HEK293 (cell line): ENCODE measurements around the gene SHOC2.
A peak's percentile ranks its signal among the peaks of the same experiment; 100 is the strongest.

Source experiments
- GFI1B ChIP-seq: fragments of 450-650 bp; formaldehyde crosslinking; IDR thresholded peaks from 2 replicates; pipeline ENCODE4 v1.5.1; 2016; ENCODE audit warnings: missing biosample characterization, missing genetic modification characterization
- GLI2 ChIP-seq: fragments of 450-650 bp; formaldehyde crosslinking; IDR thresholded peaks from 2 replicates; pipeline ENCODE4; 2017; ENCODE audit warnings: missing biosample characterization, missing genetic modification characterization, low read depth, borderline replicate concordance
- GLIS2 ChIP-seq: fragments of 450-650 bp; formaldehyde crosslinking; IDR thresholded peaks from 2 replicates; pipeline ENCODE4 v1.5.1; 2016; ENCODE audit warnings: missing biosample characterization, missing genetic modification characterization
- SCRT1 ChIP-seq: fragments of 450-650 bp; formaldehyde crosslinking; IDR thresholded peaks from 2 replicates; pipeline ENCODE4 v1.5.1; 2016; ENCODE audit warnings: missing biosample characterization, missing genetic modification characterization, borderline replicate concordance
- SP7 ChIP-seq: fragments of 450-650 bp; formaldehyde crosslinking; IDR thresholded peaks from 2 replicates; pipeline ENCODE4 v1.5.1; 2016; ENCODE audit warnings: missing biosample characterization, missing genetic modification characterization
- YY2 ChIP-seq: fragments of 450-650 bp; formaldehyde crosslinking; IDR thresholded peaks from 2 replicates; pipeline ENCODE4 v1.5.1; 2016; ENCODE audit warnings: missing biosample characterization, missing genetic modification characterization
- ZBTB1 ChIP-seq: fragments of 450-650 bp; formaldehyde crosslinking; IDR thresholded peaks from 2 replicates; pipeline ENCODE4 v1.5.1; 2016; ENCODE audit warnings: missing biosample characterization, missing genetic modification characterization
- ZNF280D ChIP-seq: fragments of 450-650 bp; formaldehyde crosslinking; IDR thresholded peaks from 2 replicates; pipeline ENCODE4 v1.5.1; 2016; ENCODE audit warnings: missing biosample characterization, missing genetic modification characterization
- ZNF473 ChIP-seq: fragments of 450-650 bp; formaldehyde crosslinking; IDR thresholded peaks from 2 replicates; pipeline ENCODE4 v1.5.1; 2017; ENCODE audit warnings: missing biosample characterization, missing genetic modification characterization
- ZNF585B ChIP-seq: fragments of 450-650 bp; formaldehyde crosslinking; IDR thresholded peaks from 2 replicates; pipeline ENCODE4 v1.5.1; 2016; ENCODE audit warnings: missing biosample characterization, missing genetic modification characterization
- ZNF777 ChIP-seq: fragments of 450-650 bp; formaldehyde crosslinking; IDR thresholded peaks from 2 replicates; pipeline ENCODE4 v1.5.1; 2017; ENCODE audit warnings: missing biosample characterization, missing genetic modification characterization, borderline replicate concordance
- ZNF792 ChIP-seq: fragments of 450-650 bp; formaldehyde crosslinking; IDR thresholded peaks from 2 replicates; pipeline ENCODE4 v1.5.1; 2016; ENCODE audit warnings: missing biosample characterization, missing genetic modification characterization
- ZSCAN16 ChIP-seq: fragments of 450-650 bp; formaldehyde crosslinking; IDR thresholded peaks from 2 replicates; pipeline ENCODE4 v1.5.1; 2016; ENCODE audit warnings: missing biosample characterization, missing genetic modification characterization
- ZSCAN18 ChIP-seq: fragments of 450-650 bp; formaldehyde crosslinking; IDR thresholded peaks from 2 replicates; pipeline ENCODE4 v1.5.1; 2016; ENCODE audit warnings: missing biosample characterization, missing genetic modification characterization
- TF ChIP-seq, protein P1 (sequence below): fragments of 450-650 bp; formaldehyde crosslinking; IDR thresholded peaks from 2 replicates; pipeline ENCODE4 v1.5.1; 2016; ENCODE audit warnings: missing biosample characterization, missing genetic modification characterization
- TF ChIP-seq, protein P2 (sequence below): fragments of 450-650 bp; formaldehyde crosslinking; IDR thresholded peaks from 2 replicates; pipeline ENCODE4 v1.5.1; 2016; ENCODE audit warnings: missing biosample characterization, missing genetic modification characterization
- TF ChIP-seq, protein P3 (sequence below): fragments of 450-650 bp; formaldehyde crosslinking; IDR thresholded peaks from 2 replicates; pipeline ENCODE4 v1.5.1; 2016; ENCODE audit warnings: missing biosample characterization, missing genetic modification characterization
- TF ChIP-seq, protein P4 (sequence below): fragments of 450-650 bp; formaldehyde crosslinking; IDR thresholded peaks from 2 replicates; pipeline ENCODE4 v1.5.1; 2017; ENCODE audit warnings: missing biosample characterization, missing genetic modification characterization
- TF ChIP-seq, protein P5 (sequence below): fragments of 450-650 bp; formaldehyde crosslinking; IDR thresholded peaks from 2 replicates; pipeline ENCODE4 v1.5.1; 2016; ENCODE audit warnings: missing biosample characterization, missing genetic modification characterization

Gene SHOC2

DNA sequence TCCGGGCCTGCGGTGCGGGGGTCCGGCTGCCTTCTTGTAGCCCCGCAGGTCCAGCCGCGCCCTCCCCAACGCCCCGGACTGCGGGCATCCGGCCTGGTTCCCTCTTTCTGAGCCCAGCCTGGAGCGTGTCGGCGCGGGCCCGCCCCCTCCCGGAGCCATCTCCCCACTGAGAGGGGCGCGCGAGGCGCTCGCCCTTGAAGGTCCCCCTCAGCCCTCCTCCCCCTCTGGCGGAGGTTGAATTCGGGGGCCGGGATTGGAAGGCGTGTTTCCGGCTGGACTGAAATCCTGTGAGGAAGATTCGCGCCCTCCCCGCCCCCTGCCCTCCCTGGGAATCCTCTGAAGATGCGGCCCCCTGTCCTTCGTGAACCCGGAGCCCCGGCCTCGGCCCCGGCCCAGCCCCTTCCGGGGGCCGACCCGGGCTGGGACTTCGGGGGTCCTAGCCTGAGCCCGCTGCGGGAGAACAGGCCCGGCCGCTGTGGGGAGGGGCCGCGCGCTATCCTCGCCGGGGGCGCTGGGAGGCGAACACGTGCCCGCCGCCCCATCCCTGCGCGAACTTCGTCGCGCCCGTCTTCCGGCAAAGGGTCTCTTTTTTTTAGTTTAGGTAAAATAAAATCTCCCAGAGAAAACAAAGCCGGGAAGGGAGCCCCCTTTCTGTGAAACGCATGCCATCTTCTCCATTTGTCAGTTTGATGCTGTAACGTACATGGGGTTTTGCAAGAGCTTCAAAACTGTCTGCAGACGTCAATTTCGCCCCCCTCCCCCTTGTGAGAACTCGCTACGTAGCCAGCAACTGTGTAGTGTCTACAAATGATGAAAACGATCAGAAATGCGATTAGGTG, 47.0 kb upstream of the SHOC2 start (continued):
- TF ChIP-seq, protein P1, sequence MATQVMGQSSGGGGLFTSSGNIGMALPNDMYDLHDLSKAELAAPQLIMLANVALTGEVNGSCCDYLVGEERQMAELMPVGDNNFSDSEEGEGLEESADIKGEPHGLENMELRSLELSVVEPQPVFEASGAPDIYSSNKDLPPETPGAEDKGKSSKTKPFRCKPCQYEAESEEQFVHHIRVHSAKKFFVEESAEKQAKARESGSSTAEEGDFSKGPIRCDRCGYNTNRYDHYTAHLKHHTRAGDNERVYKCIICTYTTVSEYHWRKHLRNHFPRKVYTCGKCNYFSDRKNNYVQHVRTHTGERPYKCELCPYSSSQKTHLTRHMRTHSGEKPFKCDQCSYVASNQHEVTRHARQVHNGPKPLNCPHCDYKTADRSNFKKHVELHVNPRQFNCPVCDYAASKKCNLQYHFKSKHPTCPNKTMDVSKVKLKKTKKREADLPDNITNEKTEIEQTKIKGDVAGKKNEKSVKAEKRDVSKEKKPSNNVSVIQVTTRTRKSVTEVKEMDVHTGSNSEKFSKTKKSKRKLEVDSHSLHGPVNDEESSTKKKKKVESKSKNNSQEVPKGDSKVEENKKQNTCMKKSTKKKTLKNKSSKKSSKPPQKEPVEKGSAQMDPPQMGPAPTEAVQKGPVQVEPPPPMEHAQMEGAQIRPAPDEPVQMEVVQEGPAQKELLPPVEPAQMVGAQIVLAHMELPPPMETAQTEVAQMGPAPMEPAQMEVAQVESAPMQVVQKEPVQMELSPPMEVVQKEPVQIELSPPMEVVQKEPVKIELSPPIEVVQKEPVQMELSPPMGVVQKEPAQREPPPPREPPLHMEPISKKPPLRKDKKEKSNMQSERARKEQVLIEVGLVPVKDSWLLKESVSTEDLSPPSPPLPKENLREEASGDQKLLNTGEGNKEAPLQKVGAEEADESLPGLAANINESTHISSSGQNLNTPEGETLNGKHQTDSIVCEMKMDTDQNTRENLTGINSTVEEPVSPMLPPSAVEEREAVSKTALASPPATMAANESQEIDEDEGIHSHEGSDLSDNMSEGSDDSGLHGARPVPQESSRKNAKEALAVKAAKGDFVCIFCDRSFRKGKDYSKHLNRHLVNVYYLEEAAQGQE (tag by site-specific recombination) = peak; percentile 18; the same call in 1 of the 2 replicates
- TF ChIP-seq GFI1B (tag by site-specific recombination) (peak; percentile 26; the same call in 1 of the 2 replicates), ZSCAN18 (tag by site-specific recombination) (no peak), ZNF792 (tag by site-specific recombination) (no peak), SCRT1 (tag by site-specific recombination) (no peak), ZNF280D (tag by site-specific recombination) (no peak), YY2 (tag by site-specific recombination) (no peak), SP7 (peak; percentile 62; the same call in 1 of the 2 replicates), ZNF473 (tag by site-specific recombination) (no peak), ZNF585B (tag by site-specific recombination) (no peak), ZNF777 (tag by site-specific recombination) (no peak), GLIS2 (tag by site-specific recombination) (peak; percentile 94), GLI2 (tag by site-specific recombination) (no peak), ZBTB1 (no peak), ZSCAN16 (tag by site-specific recombination) (no peak)
- TF ChIP-seq, protein P2, sequence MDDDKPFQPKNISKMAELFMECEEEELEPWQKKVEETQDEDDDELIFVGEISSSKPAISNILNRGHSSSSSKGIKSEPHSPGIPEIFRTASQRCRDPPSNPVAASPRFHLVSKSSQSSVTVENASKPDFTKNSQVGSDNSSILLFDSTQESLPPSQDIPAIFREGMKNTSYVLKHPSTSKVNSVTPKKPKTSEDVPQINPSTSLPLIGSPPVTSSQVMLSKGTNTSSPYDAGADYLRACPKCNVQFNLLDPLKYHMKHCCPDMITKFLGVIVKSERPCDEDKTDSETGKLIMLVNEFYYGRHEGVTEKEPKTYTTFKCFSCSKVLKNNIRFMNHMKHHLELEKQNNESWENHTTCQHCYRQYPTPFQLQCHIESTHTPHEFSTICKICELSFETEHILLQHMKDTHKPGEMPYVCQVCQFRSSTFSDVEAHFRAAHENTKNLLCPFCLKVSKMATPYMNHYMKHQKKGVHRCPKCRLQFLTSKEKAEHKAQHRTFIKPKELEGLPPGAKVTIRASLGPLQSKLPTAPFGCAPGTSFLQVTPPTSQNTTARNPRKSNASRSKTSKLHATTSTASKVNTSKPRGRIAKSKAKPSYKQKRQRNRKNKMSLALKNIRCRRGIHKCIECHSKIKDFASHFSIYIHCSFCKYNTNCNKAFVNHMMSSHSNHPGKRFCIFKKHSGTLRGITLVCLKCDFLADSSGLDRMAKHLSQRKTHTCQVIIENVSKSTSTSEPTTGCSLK (tag by site-specific recombination) = no peak
- TF ChIP-seq, protein P3, sequence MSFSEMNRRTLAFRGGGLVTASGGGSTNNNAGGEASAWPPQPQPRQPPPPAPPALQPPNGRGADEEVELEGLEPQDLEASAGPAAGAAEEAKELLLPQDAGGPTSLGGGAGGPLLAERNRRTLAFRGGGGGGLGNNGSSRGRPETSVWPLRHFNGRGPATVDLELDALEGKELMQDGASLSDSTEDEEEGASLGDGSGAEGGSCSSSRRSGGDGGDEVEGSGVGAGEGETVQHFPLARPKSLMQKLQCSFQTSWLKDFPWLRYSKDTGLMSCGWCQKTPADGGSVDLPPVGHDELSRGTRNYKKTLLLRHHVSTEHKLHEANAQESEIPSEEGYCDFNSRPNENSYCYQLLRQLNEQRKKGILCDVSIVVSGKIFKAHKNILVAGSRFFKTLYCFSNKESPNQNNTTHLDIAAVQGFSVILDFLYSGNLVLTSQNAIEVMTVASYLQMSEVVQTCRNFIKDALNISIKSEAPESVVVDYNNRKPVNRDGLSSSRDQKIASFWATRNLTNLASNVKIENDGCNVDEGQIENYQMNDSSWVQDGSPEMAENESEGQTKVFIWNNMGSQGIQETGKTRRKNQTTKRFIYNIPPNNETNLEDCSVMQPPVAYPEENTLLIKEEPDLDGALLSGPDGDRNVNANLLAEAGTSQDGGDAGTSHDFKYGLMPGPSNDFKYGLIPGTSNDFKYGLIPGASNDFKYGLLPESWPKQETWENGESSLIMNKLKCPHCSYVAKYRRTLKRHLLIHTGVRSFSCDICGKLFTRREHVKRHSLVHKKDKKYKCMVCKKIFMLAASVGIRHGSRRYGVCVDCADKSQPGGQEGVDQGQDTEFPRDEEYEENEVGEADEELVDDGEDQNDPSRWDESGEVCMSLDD = peak; percentile 91
- TF ChIP-seq, protein P4, sequence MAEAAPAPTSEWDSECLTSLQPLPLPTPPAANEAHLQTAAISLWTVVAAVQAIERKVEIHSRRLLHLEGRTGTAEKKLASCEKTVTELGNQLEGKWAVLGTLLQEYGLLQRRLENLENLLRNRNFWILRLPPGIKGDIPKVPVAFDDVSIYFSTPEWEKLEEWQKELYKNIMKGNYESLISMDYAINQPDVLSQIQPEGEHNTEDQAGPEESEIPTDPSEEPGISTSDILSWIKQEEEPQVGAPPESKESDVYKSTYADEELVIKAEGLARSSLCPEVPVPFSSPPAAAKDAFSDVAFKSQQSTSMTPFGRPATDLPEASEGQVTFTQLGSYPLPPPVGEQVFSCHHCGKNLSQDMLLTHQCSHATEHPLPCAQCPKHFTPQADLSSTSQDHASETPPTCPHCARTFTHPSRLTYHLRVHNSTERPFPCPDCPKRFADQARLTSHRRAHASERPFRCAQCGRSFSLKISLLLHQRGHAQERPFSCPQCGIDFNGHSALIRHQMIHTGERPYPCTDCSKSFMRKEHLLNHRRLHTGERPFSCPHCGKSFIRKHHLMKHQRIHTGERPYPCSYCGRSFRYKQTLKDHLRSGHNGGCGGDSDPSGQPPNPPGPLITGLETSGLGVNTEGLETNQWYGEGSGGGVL (tag by site-specific recombination) = peak; percentile 93
- TF ChIP-seq, protein P5, sequence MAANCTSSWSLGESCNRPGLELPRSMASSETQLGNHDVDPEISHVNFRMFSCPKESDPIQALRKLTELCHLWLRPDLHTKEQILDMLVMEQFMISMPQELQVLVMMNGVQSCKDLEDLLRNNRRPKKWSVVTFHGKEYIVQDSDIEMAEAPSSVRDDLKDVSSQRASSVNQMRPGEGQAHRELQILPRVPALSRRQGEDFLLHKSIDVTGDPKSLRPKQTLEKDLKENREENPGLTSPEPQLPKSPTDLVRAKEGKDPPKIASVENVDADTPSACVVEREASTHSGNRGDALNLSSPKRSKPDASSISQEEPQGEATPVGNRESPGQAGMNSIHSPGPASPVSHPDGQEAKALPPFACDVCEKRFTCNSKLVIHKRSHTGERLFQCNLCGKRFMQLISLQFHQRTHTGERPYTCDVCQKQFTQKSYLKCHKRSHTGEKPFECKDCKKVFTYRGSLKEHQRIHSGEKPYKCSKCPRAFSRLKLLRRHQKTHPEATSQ = no peak
